Bronchial epithelial cell (primary cell): Measurements from ENCODE around the gene MDFI. TPM values are rescaled to one million over a fixed set of nuclear protein-coding genes. Genes with fewer than 3 reads are reported as not detected.
A peak's percentile ranks its signal among the peaks of the same experiment; 100 is the strongest.

Source experiments
- DNase-seq: peaks from one replicate; pipeline ENCODE4 v3.0.0-alpha.2; 2010; ENCODE audit warnings: low read depth
- FAIRE-seq: peaks from 2 replicates; lab custom pipeline; 2011; peaks lifted over from hg19 to GRCh38; lab: Jason Lieb, UNC
- H3K27me3 ChIP-seq: 2 replicates; pipeline ENCODE4 v1.5.1; 2011; ENCODE audit warnings: low read length; ENCODE audit not compliant: control insufficient read depth, insufficient read depth
- H3K36me3 ChIP-seq: 2 replicates; pipeline ENCODE4 v1.5.1; 2011; ENCODE audit warnings: low read length; ENCODE audit not compliant: control insufficient read depth, insufficient read depth
- H3K4me3 ChIP-seq: 2 replicates; pipeline ENCODE4 v1.5.1; 2011; ENCODE audit warnings: mild to moderate bottlenecking, low read depth, low read length, control low read depth
- total RNA-seq: library from RNA; depleted of rRNA; stranded (reverse); fragments of >200 nt; gene quantifications from 2 replicates; pipeline ENCODE4 v1.2.1, GENCODE V29; 2014
- TF ChIP-seq, protein P1 (sequence below): IDR thresholded peaks from 2 replicates; pipeline ENCODE4 v1.5.1; 2011; ENCODE audit warnings: mild to moderate bottlenecking, moderate library complexity, low read length, control low read depth, inconsistent platforms; ENCODE audit not compliant: insufficient read depth, severe bottlenecking

Gene MDFI
- total RNA-seq, 1 donor from 2014 or later: 57.1 TPM

GRCh38 chr6:41600499-41601247 lies 37.6 kb upstream of the MDFI start:
- no peak overlapping the region for H3K4me3 ChIP-seq
- FAIRE-seq: no peak
- DNase-seq: no peak
- no peaks in the 10 kb centered on the region for H3K27me3 ChIP-seq
- TF ChIP-seq, protein P1, sequence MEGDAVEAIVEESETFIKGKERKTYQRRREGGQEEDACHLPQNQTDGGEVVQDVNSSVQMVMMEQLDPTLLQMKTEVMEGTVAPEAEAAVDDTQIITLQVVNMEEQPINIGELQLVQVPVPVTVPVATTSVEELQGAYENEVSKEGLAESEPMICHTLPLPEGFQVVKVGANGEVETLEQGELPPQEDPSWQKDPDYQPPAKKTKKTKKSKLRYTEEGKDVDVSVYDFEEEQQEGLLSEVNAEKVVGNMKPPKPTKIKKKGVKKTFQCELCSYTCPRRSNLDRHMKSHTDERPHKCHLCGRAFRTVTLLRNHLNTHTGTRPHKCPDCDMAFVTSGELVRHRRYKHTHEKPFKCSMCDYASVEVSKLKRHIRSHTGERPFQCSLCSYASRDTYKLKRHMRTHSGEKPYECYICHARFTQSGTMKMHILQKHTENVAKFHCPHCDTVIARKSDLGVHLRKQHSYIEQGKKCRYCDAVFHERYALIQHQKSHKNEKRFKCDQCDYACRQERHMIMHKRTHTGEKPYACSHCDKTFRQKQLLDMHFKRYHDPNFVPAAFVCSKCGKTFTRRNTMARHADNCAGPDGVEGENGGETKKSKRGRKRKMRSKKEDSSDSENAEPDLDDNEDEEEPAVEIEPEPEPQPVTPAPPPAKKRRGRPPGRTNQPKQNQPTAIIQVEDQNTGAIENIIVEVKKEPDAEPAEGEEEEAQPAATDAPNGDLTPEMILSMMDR: no peak
- peaks cover 5% of the 10 kb centered on the region for H3K36me3 ChIP-seq

GRCh38 chr6:41601248-41601549 lies 37.1 kb upstream of the MDFI start:
- no peak overlapping the region for H3K4me3 ChIP-seq
- no peaks in the 10 kb centered on the region for H3K27me3 ChIP-seq
- DNase-seq: no peak
- TF ChIP-seq, protein P1: no peak
- H3K36me3 ChIP-seq: peaks cover 5% of the 10 kb centered on the region
- no peak for FAIRE-seq

GRCh38 chr6:41602422-41602743 lies 35.9 kb upstream of the MDFI start:
- no peak for DNase-seq
- Histone ChIP-seq H3K4me3 (no peak overlapping the region), H3K27me3 (no peaks in the 10 kb centered on the region), H3K36me3 (peaks cover 3% of the 10 kb centered on the region)
- no peak for FAIRE-seq
- TF ChIP-seq, protein P1: no peak

DNA sequence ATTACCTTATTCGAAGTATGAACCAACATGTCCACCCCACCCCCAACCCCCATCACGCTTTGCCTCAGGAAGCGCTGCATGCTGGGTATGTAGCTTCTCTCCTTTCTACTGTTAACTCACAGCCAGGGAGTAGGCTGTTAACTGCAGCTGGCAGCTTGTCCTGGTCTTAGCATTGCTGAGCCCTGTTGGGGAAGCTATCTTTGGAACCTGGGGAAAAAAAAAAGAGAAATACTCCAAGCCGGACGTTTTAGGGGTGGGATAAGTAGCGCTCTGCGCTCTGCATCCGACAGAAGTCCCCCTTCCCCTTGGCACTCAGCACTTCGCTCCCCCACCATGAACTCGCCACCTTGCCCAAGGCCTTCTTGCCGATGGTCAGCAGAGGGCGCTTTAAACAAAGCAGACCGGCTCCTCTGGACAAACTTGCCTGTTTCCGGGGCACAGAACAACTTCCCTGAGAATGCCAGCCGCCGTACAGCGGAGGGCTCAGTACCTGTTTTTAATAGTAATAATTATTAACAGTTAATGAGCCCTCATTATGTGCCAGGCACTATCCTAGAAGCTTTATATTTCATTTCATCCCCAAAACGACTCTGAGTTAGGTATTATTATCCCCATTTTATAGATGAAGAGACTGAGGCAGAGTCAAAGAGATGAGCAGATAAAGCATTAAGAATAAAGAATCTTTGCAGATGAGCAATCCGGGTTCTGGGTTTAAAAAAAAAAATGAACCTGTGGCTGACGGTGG lies 35.2 kb upstream of the MDFI start:
- DNase-seq: peak; percentile 72
- FAIRE-seq: no peak
- H3K36me3 ChIP-seq: no peaks in the 10 kb centered on the region
- TF ChIP-seq, protein P1: peak; percentile 92
- H3K27me3 ChIP-seq: no peaks in the 10 kb centered on the region
- no peak overlapping the region for H3K4me3 ChIP-seq

DNA sequence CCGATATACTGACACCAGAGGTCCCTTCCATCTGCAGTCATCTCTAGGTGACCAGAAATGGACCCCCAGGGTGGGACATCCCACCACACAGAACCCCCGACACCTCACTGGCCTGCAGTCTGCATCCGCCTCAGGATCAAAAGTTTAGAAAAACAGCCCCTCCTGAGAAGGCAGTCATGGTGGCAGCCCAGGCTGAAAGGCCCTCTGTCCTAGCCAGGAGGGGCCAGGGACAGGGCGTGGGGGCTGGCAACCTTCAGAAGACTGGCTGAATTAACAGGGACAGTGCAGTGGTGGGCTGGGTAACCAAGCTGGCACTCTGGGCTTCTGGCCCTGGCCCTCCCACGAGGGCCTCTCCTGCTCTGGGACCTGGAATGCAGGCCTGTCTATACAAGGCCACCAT lies 34.3 kb upstream of the MDFI start:
- DNase-seq (no peak), FAIRE-seq (no peak)
- H3K36me3 ChIP-seq: no peaks in the 10 kb centered on the region
- no peaks in the 10 kb centered on the region for H3K27me3 ChIP-seq
- H3K4me3 ChIP-seq: no peak overlapping the region
- TF ChIP-seq, protein P1: no peak
